ENCODE measurements around the gene PUM1.

The PUM1 gene

DNA sequence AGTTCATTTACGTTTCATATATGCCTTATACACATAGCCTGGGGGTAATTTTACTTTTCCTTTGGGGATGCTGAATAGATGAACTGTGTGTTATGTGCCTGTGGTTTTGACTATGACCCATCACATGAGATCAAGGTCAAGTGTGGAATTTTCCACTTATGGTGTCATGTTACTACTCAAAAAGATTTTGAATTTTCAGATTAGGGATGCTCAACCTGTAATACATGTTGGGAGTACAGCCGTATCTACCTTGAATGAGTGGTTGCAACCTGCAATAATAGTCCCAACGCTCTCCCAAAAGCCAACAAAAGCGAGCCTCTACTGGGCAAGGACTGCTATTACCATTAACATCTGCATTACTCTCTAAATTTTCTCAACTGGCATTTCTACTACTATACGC lies 88.4 kb downstream of the PUM1 start:
- Histone ChIP-seq H3K27me3 (ENCODE audit: control insufficient read depth, low read length) (no peaks in the 10 kb centered on the region), H3K4me1 (ENCODE audit: control insufficient read depth, low read length) (peaks cover 12% of the 10 kb centered on the region), H3K9me3 (ENCODE audit: control insufficient read depth, insufficient read depth, low read length) (no peaks in the 10 kb centered on the region), H3K4me3 (ENCODE audit: low read length) (no peak overlapping the region), H3K36me3 (ENCODE audit: control insufficient read depth, low read length) (peaks cover 88% of the 10 kb centered on the region), H3K4me2 (ENCODE audit: low read length) (no peak overlapping the region), H3K79me2 (ENCODE audit: control insufficient read depth, low read length) (peaks cover 70% of the 10 kb centered on the region), H4K20me1 (ENCODE audit: control insufficient read depth, insufficient read depth, low read depth, low read length) (peaks cover 3% of the 10 kb centered on the region; the same call in 1 of the 2 replicates), H3K9me2 (replicated peaks; ENCODE audit: control insufficient read depth, low read length) (no peaks in the 10 kb centered on the region), H3K27ac (ENCODE audit: low read depth, low read length) (no peak overlapping the region), H3F3A (ENCODE audit: control insufficient read depth, insufficient read depth) (peaks cover 6% of the 10 kb centered on the region; the same call in 1 of the 2 replicates)
- no peak for TF ChIP-seq EZH2phosphoT487 (IDR thresholded peaks at IDR 0.05; ENCODE audit: borderline replicate concordance, low read length)
- TF ChIP-seq, protein P1, sequence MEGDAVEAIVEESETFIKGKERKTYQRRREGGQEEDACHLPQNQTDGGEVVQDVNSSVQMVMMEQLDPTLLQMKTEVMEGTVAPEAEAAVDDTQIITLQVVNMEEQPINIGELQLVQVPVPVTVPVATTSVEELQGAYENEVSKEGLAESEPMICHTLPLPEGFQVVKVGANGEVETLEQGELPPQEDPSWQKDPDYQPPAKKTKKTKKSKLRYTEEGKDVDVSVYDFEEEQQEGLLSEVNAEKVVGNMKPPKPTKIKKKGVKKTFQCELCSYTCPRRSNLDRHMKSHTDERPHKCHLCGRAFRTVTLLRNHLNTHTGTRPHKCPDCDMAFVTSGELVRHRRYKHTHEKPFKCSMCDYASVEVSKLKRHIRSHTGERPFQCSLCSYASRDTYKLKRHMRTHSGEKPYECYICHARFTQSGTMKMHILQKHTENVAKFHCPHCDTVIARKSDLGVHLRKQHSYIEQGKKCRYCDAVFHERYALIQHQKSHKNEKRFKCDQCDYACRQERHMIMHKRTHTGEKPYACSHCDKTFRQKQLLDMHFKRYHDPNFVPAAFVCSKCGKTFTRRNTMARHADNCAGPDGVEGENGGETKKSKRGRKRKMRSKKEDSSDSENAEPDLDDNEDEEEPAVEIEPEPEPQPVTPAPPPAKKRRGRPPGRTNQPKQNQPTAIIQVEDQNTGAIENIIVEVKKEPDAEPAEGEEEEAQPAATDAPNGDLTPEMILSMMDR (IDR thresholded peaks at IDR 0.05; ENCODE audit: low read depth, low read length, poor library complexity, severe bottlenecking) = peak; percentile 16

DNA sequence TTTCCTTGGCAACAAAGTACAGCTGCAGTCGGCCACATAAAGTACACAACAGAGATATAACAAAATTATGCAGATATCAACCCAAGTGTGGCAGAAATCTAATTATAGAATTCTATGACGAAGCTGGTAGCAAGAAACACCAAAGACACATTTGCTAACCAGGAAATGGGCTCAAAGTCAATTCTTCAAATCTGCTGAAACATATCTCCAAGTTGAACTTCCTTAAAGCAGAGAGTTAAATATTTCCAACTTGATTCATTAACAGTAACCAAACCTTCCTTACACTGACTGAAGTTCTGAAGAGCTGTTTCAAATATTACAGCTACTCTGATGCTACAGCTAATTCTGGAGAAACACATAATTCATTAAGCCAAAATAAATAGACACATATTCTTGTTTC lies 89.4 kb downstream of the PUM1 start:
- H3K4me1 ChIP-seq (ENCODE audit: control insufficient read depth, low read length) = peaks cover 12% of the 10 kb centered on the region
- TF ChIP-seq, protein P1 (IDR thresholded peaks at IDR 0.05; ENCODE audit: low read depth, low read length, poor library complexity, severe bottlenecking) = no peak
- TF ChIP-seq EZH2phosphoT487 (IDR thresholded peaks at IDR 0.05; ENCODE audit: borderline replicate concordance, low read length) = no peak
- H3K4me2 ChIP-seq (ENCODE audit: low read length) = no peak overlapping the region
- H3K9me3 ChIP-seq (ENCODE audit: control insufficient read depth, insufficient read depth, low read length) = no peaks in the 10 kb centered on the region
- peaks cover 88% of the 10 kb centered on the region for H3K36me3 ChIP-seq (ENCODE audit: control insufficient read depth, low read length)
- peaks cover 3% of the 10 kb centered on the region; the same call in 1 of the 2 replicates for H4K20me1 ChIP-seq (ENCODE audit: control insufficient read depth, insufficient read depth, low read depth, low read length)
- no peak overlapping the region for H3K4me3 ChIP-seq (ENCODE audit: low read length)
- H3K9me2 ChIP-seq (replicated peaks; ENCODE audit: control insufficient read depth, low read length) = no peaks in the 10 kb centered on the region
- peaks cover 72% of the 10 kb centered on the region for H3K79me2 ChIP-seq (ENCODE audit: control insufficient read depth, low read length)
- H3F3A ChIP-seq (ENCODE audit: control insufficient read depth, insufficient read depth) = peaks cover 6% of the 10 kb centered on the region; the same call in 1 of the 2 replicates
- H3K27ac ChIP-seq (ENCODE audit: low read depth, low read length) = no peak overlapping the region
- H3K27me3 ChIP-seq (ENCODE audit: control insufficient read depth, low read length) = no peaks in the 10 kb centered on the region

DNA sequence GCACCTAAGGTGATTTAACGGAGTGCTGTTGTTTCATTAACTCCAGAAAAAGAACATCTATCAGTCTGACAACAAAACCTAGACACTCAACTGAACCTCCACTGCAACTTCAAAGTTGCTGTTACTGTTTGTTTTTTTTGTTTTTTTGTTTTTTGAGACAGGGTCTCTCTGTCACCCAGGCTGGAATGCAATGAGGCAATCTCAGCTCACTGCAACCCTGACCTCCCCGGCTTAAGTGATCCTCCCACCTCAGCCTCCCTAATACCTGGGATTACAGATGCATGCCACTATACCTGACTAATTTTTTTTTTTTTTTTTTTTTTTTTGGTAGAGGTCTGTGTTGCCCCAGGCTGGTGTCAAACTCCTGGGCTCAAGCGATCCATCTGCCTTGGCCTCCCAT lies 90.3 kb downstream of the PUM1 start:
- H3K4me3 ChIP-seq (ENCODE audit: low read length) = no peak overlapping the region
- TF ChIP-seq EZH2phosphoT487 (IDR thresholded peaks at IDR 0.05; ENCODE audit: borderline replicate concordance, low read length) = no peak
- TF ChIP-seq, protein P1 (IDR thresholded peaks at IDR 0.05; ENCODE audit: low read depth, low read length, poor library complexity, severe bottlenecking) = no peak

More for the DNA sequence above, 90.3 kb downstream of the PUM1 start:
- Histone ChIP-seq H3F3A (ENCODE audit: control insufficient read depth, insufficient read depth) (peaks cover 6% of the 10 kb centered on the region; the same call in 1 of the 2 replicates), H3K36me3 (ENCODE audit: control insufficient read depth, low read length) (peaks cover 89% of the 10 kb centered on the region), H3K9me2 (replicated peaks; ENCODE audit: control insufficient read depth, low read length) (no peaks in the 10 kb centered on the region), H3K9me3 (ENCODE audit: control insufficient read depth, insufficient read depth, low read length) (no peaks in the 10 kb centered on the region), H3K4me2 (ENCODE audit: low read length) (no peak overlapping the region), H3K79me2 (ENCODE audit: control insufficient read depth, low read length) (peaks cover 74% of the 10 kb centered on the region), H4K20me1 (ENCODE audit: control insufficient read depth, insufficient read depth, low read depth, low read length) (peaks cover 3% of the 10 kb centered on the region; the same call in 1 of the 2 replicates), H3K27me3 (ENCODE audit: control insufficient read depth, low read length) (no peaks in the 10 kb centered on the region), H3K4me1 (ENCODE audit: control insufficient read depth, low read length) (peaks cover 12% of the 10 kb centered on the region), H3K27ac (ENCODE audit: low read depth, low read length) (no peak overlapping the region)
